HFF-Myc (cell line): ENCODE data around the gene CALHM6.

Experiments used
- DNase-seq: peaks from one replicate; pipeline ENCODE4 v3.0.0-alpha.2; 2011; ENCODE audit warnings: low read depth; ENCODE audit errors: extremely low read depth
- H3K4me3 ChIP-seq: replicated peaks from 2 replicates; pipeline ENCODE4 v1.5.1; 2011; ENCODE audit warnings: low read depth, mild to moderate bottlenecking, control low read depth, low read length
- TF ChIP-seq, protein P1 (sequence below): IDR thresholded peaks from 2 replicates; pipeline ENCODE4 v1.5.1; 2012; ENCODE audit warnings: mild to moderate bottlenecking, low read depth, low read length, control low read depth; ENCODE audit errors: missing control alignments

The CALHM6 gene

DNA sequence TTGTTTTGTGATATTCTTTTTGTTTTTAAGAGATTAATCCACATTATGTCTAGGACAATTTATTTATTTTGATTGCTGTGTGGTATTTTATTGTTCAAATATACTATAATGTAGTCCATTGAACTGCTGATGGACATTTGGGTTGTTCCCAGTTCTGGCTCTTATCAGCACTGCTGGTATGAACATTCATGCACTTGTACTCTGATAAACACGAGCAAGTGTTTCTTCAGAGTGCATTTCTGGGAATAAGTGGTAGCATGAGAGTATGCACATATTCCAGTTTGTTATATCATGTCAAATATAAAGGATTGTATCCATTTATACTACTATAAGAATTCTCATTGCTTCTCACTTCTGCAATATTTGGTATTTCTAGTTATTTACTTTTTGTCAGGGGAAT is 7.1 kb downstream of the CALHM6 start:
- TF ChIP-seq, protein P1, sequence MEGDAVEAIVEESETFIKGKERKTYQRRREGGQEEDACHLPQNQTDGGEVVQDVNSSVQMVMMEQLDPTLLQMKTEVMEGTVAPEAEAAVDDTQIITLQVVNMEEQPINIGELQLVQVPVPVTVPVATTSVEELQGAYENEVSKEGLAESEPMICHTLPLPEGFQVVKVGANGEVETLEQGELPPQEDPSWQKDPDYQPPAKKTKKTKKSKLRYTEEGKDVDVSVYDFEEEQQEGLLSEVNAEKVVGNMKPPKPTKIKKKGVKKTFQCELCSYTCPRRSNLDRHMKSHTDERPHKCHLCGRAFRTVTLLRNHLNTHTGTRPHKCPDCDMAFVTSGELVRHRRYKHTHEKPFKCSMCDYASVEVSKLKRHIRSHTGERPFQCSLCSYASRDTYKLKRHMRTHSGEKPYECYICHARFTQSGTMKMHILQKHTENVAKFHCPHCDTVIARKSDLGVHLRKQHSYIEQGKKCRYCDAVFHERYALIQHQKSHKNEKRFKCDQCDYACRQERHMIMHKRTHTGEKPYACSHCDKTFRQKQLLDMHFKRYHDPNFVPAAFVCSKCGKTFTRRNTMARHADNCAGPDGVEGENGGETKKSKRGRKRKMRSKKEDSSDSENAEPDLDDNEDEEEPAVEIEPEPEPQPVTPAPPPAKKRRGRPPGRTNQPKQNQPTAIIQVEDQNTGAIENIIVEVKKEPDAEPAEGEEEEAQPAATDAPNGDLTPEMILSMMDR, result no peak
- no peak overlapping the region for H3K4me3 ChIP-seq
- DNase-seq, result no peak

DNA sequence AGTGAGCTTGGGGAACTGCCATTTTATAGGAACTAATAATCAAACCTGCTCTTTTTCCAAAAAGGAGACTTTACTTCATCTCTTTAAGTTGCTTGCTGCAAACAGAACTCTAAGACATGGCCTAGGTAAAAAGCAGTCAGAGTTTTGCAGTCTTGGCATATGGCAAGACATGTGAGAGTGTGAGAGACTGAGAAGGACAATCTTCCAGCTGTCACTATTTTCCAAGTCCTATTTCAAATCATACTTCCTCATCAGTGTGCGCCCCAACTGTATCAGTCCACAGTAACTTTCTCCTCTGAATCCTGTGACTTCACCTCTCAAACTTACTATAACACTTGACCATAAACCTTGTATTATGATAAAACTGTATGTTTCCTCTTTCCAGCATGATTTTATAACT is 10.4 kb downstream of the CALHM6 start:
- TF ChIP-seq, protein P1, result no peak
- no peak for DNase-seq
- no peak overlapping the region for H3K4me3 ChIP-seq

DNA sequence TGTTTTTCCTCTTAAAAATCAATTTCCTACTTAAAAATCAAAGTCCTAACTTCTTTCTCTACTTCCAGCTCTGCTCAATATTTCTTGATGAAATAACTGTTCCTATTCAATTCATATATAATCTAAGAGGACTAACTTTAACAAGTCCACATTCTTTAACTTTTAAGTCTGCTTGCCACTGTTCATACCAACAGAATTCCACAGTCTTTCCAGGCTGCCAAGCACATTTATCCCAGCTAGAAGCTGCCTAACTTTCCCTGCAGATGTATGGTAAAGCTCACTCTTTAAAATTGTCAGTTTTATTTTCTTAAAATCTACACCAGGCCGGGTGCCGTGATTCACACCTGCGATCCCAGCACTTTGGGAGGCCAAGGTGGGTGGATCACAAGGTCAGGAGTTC is 11.5 kb downstream of the CALHM6 start:
- TF ChIP-seq, protein P1, result no peak
- peak; percentile 5 for DNase-seq
- H3K4me3 ChIP-seq, result no peak overlapping the region

DNA sequence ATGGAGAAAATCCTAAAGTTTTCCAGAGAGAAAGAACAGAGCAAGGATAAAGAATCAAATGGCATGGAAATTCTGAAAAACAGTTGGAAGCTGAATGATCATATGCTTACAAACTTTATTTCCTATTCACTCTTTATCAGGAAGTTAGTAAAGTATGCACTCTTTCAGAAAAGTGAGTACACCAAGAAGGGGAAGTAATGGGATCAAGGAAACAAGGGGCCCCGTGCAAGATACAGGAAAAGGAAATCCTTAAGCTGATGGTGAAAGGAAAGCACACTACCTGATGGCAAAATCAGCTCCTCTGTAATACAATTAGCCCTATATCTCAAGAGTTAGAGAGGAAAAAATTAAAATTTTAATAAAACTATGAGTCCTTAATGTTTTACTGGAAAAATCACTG is 14.0 kb downstream of the CALHM6 start:
- DNase-seq, result no peak
- TF ChIP-seq, protein P1, result no peak
- no peak overlapping the region for H3K4me3 ChIP-seq

DNA sequence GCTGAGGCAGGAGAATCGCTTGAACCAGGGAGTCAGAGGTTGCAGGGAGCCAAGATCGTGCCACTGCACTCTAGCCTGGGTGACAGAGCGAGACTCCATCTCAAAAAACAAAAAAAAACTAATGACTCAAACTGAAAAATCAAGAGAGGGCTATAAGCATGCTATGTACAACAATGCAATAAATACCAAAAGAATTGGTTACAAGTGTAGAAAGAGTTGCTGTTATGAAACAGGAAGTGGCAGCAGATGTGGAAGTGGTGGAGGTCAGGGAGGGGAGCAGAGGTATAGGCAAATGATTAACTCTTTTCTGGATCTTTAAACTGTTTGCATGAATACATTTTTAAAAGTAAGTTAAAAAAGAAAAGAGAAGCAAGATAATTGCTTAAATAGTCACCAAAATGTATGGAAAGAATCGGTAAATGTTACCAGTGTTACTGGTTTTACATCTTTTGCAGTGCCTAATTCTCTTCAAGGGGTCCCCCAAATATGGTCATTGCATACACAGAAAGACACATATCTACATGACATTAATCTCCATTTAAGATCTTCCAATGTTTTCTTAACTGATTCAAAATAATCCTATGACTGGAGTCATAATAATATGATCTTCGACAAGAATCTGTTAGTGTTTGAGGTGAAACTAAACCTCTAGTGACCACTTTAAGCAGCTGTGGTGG is 15.0 kb downstream of the CALHM6 start:
- TF ChIP-seq, protein P1, result no peak
- H3K4me3 ChIP-seq, result no peak overlapping the region
- DNase-seq, result peak; percentile 17

DNA sequence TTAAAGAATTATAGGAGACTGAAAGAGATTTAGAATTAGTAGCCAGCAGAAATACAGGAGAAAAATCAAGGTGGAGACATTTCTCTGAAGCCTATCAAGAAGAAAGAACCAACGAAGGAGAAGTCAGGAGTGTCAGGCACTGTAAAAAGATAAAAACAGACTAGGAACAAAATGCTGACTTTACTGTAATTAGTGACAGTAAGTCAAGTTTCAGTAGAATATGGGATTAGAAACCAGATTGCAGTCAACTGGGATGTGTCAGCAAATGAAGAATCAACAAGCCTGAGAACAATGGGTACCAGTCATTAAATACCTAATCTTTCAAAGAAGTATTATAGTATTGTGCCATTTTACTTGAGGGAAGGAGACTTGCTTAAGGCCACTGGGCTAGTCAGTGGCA is 21.6 kb downstream of the CALHM6 start:
- no peak overlapping the region for H3K4me3 ChIP-seq
- no peak for DNase-seq
- TF ChIP-seq, protein P1, result no peak

DNA sequence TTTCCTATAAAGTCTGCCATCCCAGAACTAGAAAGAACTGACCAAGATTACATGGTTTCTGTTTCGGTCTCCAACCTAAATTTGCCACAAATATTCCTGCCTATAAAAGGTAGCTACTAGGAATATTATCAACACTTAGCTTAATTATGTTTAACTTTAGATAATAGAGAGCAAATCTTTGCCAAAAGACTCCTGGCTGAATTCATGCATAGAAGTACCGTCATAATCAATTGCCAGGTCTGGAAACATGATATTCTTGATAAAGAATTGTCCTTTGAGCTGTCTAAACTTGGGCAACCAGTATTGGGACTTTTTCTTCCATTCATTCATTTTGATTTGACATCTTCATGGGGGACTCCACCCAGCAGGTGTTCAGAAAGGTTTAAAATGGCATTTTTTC is 22.4 kb downstream of the CALHM6 start:
- DNase-seq, result no peak
- H3K4me3 ChIP-seq, result no peak overlapping the region
- TF ChIP-seq, protein P1, result no peak
